ENCODE measurements around the gene PIEZO1. TPM values are rescaled to one million over a fixed set of nuclear protein-coding genes. Genes with fewer than 3 reads are reported as not detected.

PIEZO1 gene
- total RNA-seq, 1 experiment from 2014 or later: 391 TPM

GRCh38 chr16:88727871-88728270 lies 57.1 kb downstream of the PIEZO1 start:
- Histone ChIP-seq H3K4me2 (no peak overlapping the region), H3K4me1 (replicated peaks; ENCODE audit: insufficient read depth) (no peaks in the 10 kb centered on the region), H3F3A (ENCODE audit: insufficient read depth, low read depth) (no peaks in the 10 kb centered on the region; the same call in 1 of the 2 replicates), H3K79me2 (ENCODE audit: low read depth) (no peaks in the 10 kb centered on the region), H3K36me3 (ENCODE audit: low read depth) (no peaks in the 10 kb centered on the region), H2AFZ (no peak overlapping the region), H4K20me1 (ENCODE audit: insufficient read depth) (no peaks in the 10 kb centered on the region; the same call in 1 of the 2 replicates), H3K9me2 (ENCODE audit: insufficient read depth) (no peaks in the 10 kb centered on the region), H3K27me3 (ENCODE audit: insufficient read depth, low read depth) (no peaks in the 10 kb centered on the region), H3K9me3 (ENCODE audit: insufficient read depth, low read depth) (no peaks in the 10 kb centered on the region), H3K4me3 (no peak overlapping the region), H3K27ac (no peak overlapping the region)
- no peak for TF ChIP-seq EZH2 (IDR thresholded peaks at IDR 0.05; ENCODE audit: low read depth)
- no peak for TF ChIP-seq CTCF (conservative IDR thresholded peaks at IDR 0.05)
- DNase-seq: no peak
- intact Hi-C loops (cut with micrococcal nuclease; ENCODE audit: unreplicated experiment): no loop called here
- POLR2A ChIA-PET (ENCODE audit: unreplicated experiment): no interaction called here
- BruUV-seq (replicated peaks): no TSS peak
- CTCF ChIA-PET: no interaction called here

GRCh38 chr16:88726981-88727380 lies 58.0 kb downstream of the PIEZO1 start:
- Histone ChIP-seq H3K27me3 (ENCODE audit: insufficient read depth, low read depth) (no peaks in the 10 kb centered on the region), H3K9me3 (ENCODE audit: insufficient read depth, low read depth) (no peaks in the 10 kb centered on the region), H3K4me2 (no peak overlapping the region), H4K20me1 (ENCODE audit: insufficient read depth) (no peaks in the 10 kb centered on the region), H3F3A (ENCODE audit: insufficient read depth, low read depth) (no peaks in the 10 kb centered on the region; the same call in 1 of the 2 replicates), H2AFZ (no peak overlapping the region), H3K4me1 (replicated peaks; ENCODE audit: insufficient read depth) (no peaks in the 10 kb centered on the region), H3K9me2 (ENCODE audit: insufficient read depth) (no peaks in the 10 kb centered on the region), H3K27ac (no peak overlapping the region), H3K4me3 (no peak overlapping the region), H3K79me2 (ENCODE audit: low read depth) (no peaks in the 10 kb centered on the region), H3K36me3 (ENCODE audit: low read depth) (no peaks in the 10 kb centered on the region)
- ChIA-PET CTCF (no interaction called here), POLR2A (ENCODE audit: unreplicated experiment) (no interaction called here)
- DNase-seq: no peak
- intact Hi-C loops (cut with micrococcal nuclease; ENCODE audit: unreplicated experiment): no loop called here
- TF ChIP-seq EZH2 (IDR thresholded peaks at IDR 0.05; ENCODE audit: low read depth) (no peak), CTCF (conservative IDR thresholded peaks at IDR 0.05) (no peak)
- no TSS peak for BruUV-seq (replicated peaks)

GRCh38 chr16:88726408-88726749 lies 58.6 kb downstream of the PIEZO1 start:
- H3F3A ChIP-seq (ENCODE audit: insufficient read depth, low read depth): no peaks in the 10 kb centered on the region; the same call in 1 of the 2 replicates
- DNase-seq: no peak
- H3K4me3 ChIP-seq: no peak overlapping the region
- no TSS peak for BruUV-seq (replicated peaks)
- TF ChIP-seq EZH2 (IDR thresholded peaks at IDR 0.05; ENCODE audit: low read depth): no peak
- TF ChIP-seq CTCF (conservative IDR thresholded peaks at IDR 0.05): no peak
- H3K4me1 ChIP-seq (replicated peaks; ENCODE audit: insufficient read depth): no peaks in the 10 kb centered on the region
- H3K9me2 ChIP-seq (ENCODE audit: insufficient read depth): no peaks in the 10 kb centered on the region
- no peak overlapping the region for H3K4me2 ChIP-seq
- no peaks in the 10 kb centered on the region for H3K79me2 ChIP-seq (ENCODE audit: low read depth)
- H3K27me3 ChIP-seq (ENCODE audit: insufficient read depth, low read depth): no peaks in the 10 kb centered on the region
- H3K36me3 ChIP-seq (ENCODE audit: low read depth): no peaks in the 10 kb centered on the region
- POLR2A ChIA-PET (ENCODE audit: unreplicated experiment): no interaction called here
- intact Hi-C loops (cut with micrococcal nuclease; ENCODE audit: unreplicated experiment): no loop called here
- CTCF ChIA-PET: no interaction called here
- no peak overlapping the region for H3K27ac ChIP-seq
- no peak overlapping the region for H2AFZ ChIP-seq
- no peaks in the 10 kb centered on the region for H4K20me1 ChIP-seq (ENCODE audit: insufficient read depth)
- H3K9me3 ChIP-seq (ENCODE audit: insufficient read depth, low read depth): no peaks in the 10 kb centered on the region

Measured in PC-9 (cell line).